ENCODE results near the gene CABYR.

- TF ChIP-seq POLR2A (IDR thresholded peaks at IDR 0.05): no peak
- no peak for TF ChIP-seq CTCF (IDR thresholded peaks at IDR 0.05)
- no peak for TF ChIP-seq POLR2AphosphoS5 (IDR thresholded peaks at IDR 0.05)
Observed at GRCh38 chr18:24142376-24142775, 3.5 kb downstream of the CABYR start.
